HepG2 (cell line): Measurements from ENCODE around the gene SLC12A3. TPM values are rescaled to one million over a fixed set of nuclear protein-coding genes. Genes with fewer than 3 reads are reported as not detected.

Experiments used
- ATAC-seq: fragments of 200-7000 bp; cut with Tn5 transposase; 3 replicates; pipeline ENCODE4 v1.9.1; 2020; ENCODE audit warnings: mild to moderate bottlenecking, moderate library complexity
- BruUV-seq: library from RNA; stranded (reverse); fragments of 400-500 nt; replicated peaks from 2 replicates; lab custom pipeline; 2021; lab: Mats Ljungman, UMichigan
- CTCF ChIA-PET: fragments of 300-600 bp; formaldehyde crosslinking; extraction: SDS; loops from one replicate; lab custom pipeline; 2021; ENCODE audit warnings: low total read pairs, inconsistent platforms, low intra/inter-chr PET ratio; lab: Yijun Ruan, JAX
- POLR2A ChIA-PET: fragments of 350-600 bp; sonication (Branson Sonifier 250); formaldehyde crosslinking; loops from one replicate; lab custom pipeline; 2020; ENCODE audit warnings: antibody characterized with exemption, inconsistent platforms; lab: Yijun Ruan, JAX
- DNase-seq: peaks from one replicate; pipeline ENCODE4 v3.0.0-alpha.2; 2015; ENCODE audit warnings: low spot score
- FAIRE-seq: peaks from 3 replicates; lab custom pipeline; 2011; peaks lifted over from hg19 to GRCh38; lab: Jason Lieb, UNC
- H2AFZ ChIP-seq: one replicate; pipeline ENCODE4 v1.6.1; 2011; ENCODE audit warnings: low read length, inconsistent platforms
- H3K27ac ChIP-seq: fragments of 300-600 bp; 3 replicates; pipeline ENCODE4 v1.8.0; 2011; ENCODE audit warnings: mixed run types, mild to moderate bottlenecking, mixed read lengths, low read length, inconsistent platforms; ENCODE audit not compliant: insufficient read depth; ENCODE audit errors: extremely low read length
- H3K27me3 ChIP-seq, 2 experiments: fragments of 200-600 bp in 1 of 2; 2 replicates in 1 of 2; 3 replicates in 1 of 2; pipeline versions ENCODE4 v1.6.0 to v1.8.0; 2011; ENCODE audit warnings: low read length in 2 of 2, mild to moderate bottlenecking in 2 of 2, moderate library complexity in 2 of 2, inconsistent platforms in 1 of 2; ENCODE audit not compliant: insufficient read depth in 2 of 2, control insufficient read depth in 1 of 2
- H3K36me3 ChIP-seq, 2 experiments: fragments of 200-600 bp in 1 of 2; replicated peaks in 1 of 2; 2 replicates in 1 of 2; 3 replicates in 1 of 2; pipeline versions ENCODE4 v1.5.1 to v1.8.0; 2011; ENCODE audit warnings: low read length in 2 of 2, inconsistent platforms in 1 of 2; ENCODE audit not compliant: insufficient read depth in 2 of 2, control insufficient read depth in 1 of 2
- H3K4me1 ChIP-seq: 2 replicates; pipeline ENCODE4 v1.5.1; 2012; ENCODE audit warnings: low read length, inconsistent platforms; ENCODE audit not compliant: insufficient read depth
- H3K4me2 ChIP-seq: 2 replicates; pipeline ENCODE4 v1.6.0; 2011; ENCODE audit warnings: low read depth, low read length, inconsistent platforms
- H3K4me3 ChIP-seq, 3 experiments: fragments of 200-600 bp in 1 of 3; sonication (generic), shearing (Covaris generic) in 1 of 3; replicated peaks in 1 of 3; 2 replicates each; pipeline ENCODE4 v1.5.1; 2011 to 2016; ENCODE audit warnings: low read length in 3 of 3, inconsistent platforms in 2 of 3, low read depth in 2 of 3, mild to moderate bottlenecking in 2 of 3, control low read depth in 1 of 3, mixed read lengths in 1 of 3; ENCODE audit not compliant: insufficient read depth in 1 of 3
- H3K79me2 ChIP-seq: one replicate; pipeline ENCODE4 v1.6.1; 2011; ENCODE audit warnings: low read length, inconsistent platforms; ENCODE audit not compliant: insufficient read depth
- H3K9ac ChIP-seq: 2 replicates; pipeline ENCODE4 v1.6.0; 2011; ENCODE audit warnings: mild to moderate bottlenecking, low read depth, low read length, inconsistent platforms; ENCODE audit not compliant: insufficient read depth
- H3K9me3 ChIP-seq: 2 replicates; pipeline ENCODE4 v1.5.1; 2012; ENCODE audit warnings: mild to moderate bottlenecking, low read length
- H4K20me1 ChIP-seq: 2 replicates; pipeline ENCODE4 v1.6.0; 2011; ENCODE audit warnings: inconsistent platforms, mild to moderate bottlenecking, low read length, moderate library complexity; ENCODE audit not compliant: insufficient read depth
- ARID4A ChIP-seq: sonication (generic); formaldehyde crosslinking; IDR thresholded peaks from 2 replicates; pipeline ENCODE4 v1.5.0; 2020; ENCODE audit warnings: mild to moderate bottlenecking, missing genetic modification reagents, borderline replicate concordance
- CEBPG ChIP-seq: IDR thresholded peaks from 2 replicates; pipeline ENCODE4 v1.6.1; 2016
- FOXP4 ChIP-seq: sonication (generic); formaldehyde crosslinking; IDR thresholded peaks from 2 replicates; pipeline ENCODE4 v1.4.0; 2020; ENCODE audit warnings: missing genetic modification reagents
- GPN1 ChIP-seq: sonication (generic); formaldehyde crosslinking; IDR thresholded peaks from 2 replicates; pipeline ENCODE4 v1.5.1; 2020; ENCODE audit warnings: missing genetic modification reagents, borderline replicate concordance
- HNF1A ChIP-seq, 2 experiments: sonication (generic) in 1 of 2; formaldehyde crosslinking in 1 of 2; IDR thresholded peaks; 2 replicates each; pipeline versions ENCODE4 v1.4.0 to v1.6.1; 2016 to 2020; ENCODE audit warnings: borderline replicate concordance in 1 of 2, low read depth in 1 of 2, mild to moderate bottlenecking in 1 of 2, missing genetic modification reagents in 1 of 2
- MXI1 ChIP-seq: IDR thresholded peaks from 3 replicates; pipeline ENCODE4 v1.6.1; 2012; ENCODE audit warnings: low read depth, low read length, inconsistent platforms, borderline replicate concordance
- NCOR1 ChIP-seq: fragments of 200-600 bp; sonication (generic); IDR thresholded peaks from 2 replicates; pipeline ENCODE4 v1.7.0; 2017; ENCODE audit warnings: antibody characterized with exemption, low read length, borderline replicate concordance
- UBTF ChIP-seq: sonication (generic); formaldehyde crosslinking; IDR thresholded peaks from 2 replicates; pipeline ENCODE4 v1.4.0; 2020; ENCODE audit warnings: mild to moderate bottlenecking, missing genetic modification reagents
- ZNF124 ChIP-seq: sonication (generic); formaldehyde crosslinking; IDR thresholded peaks from 2 replicates; pipeline ENCODE4 v1.4.0; 2020; ENCODE audit warnings: missing genetic modification reagents
- ZNF549 ChIP-seq: sonication (generic); formaldehyde crosslinking; IDR thresholded peaks from 2 replicates; pipeline ENCODE4 v1.5.0; 2020; ENCODE audit warnings: missing genetic modification reagents
- ZNF678 ChIP-seq: sonication (generic); formaldehyde crosslinking; IDR thresholded peaks from 2 replicates; pipeline ENCODE4 v1.4.0; 2020; ENCODE audit warnings: mild to moderate bottlenecking, missing genetic modification reagents
- WGBS: methylation state at CpG from one replicate; pipeline ENCODE4 v1.1.6; 2017; ENCODE audit warnings: low lambda C conversion rate; 5-methylcytosine and 5-hydroxymethylcytosine counted together
- in situ Hi-C: cut with HindIII; loops from 2 replicates; pipeline ENCODE4 v1.10.0; 2017; ENCODE audit warnings: low pct_unique_long_range_greater_than_20kb; ENCODE audit not compliant: extremely low pct_ligation_motif_present
- intact Hi-C: fragments of 100-400 bp; cut with micrococcal nuclease; formaldehyde crosslinking; loops from one replicate; pipeline ENCODE4 v1.10.0; 2022; ENCODE audit not compliant: unreplicated experiment
- polyA plus RNA-seq, 8 experiments: library from polyadenylated mRNA; depleted of rRNA in 3 of 8; stranded (reverse) in 7 of 8; unstranded in 1 of 8; fragments of >200 nt; fragmentation: Illumina TruSeq in 4 of 8; extraction: Trizol in 4 of 8; gene quantifications; 2 replicates each; pipeline versions ENCODE4 v1.2.1 to v1.2.3, GENCODE V29; 2011 to 2016; ENCODE audit warnings: low read depth in 4 of 8, missing spikeins in 1 of 8, mixed read lengths in 1 of 8; ENCODE audit not compliant: insufficient read depth in 1 of 8
- total RNA-seq, 5 experiments: library from RNA; depleted of rRNA; stranded (reverse); fragments of >200 nt; fragmentation: Illumina TruSeq; extraction: Trizol; gene quantifications; 2 replicates each; pipeline ENCODE4 v1.2.3, GENCODE V29; 2016; ENCODE audit warnings: low read depth in 1 of 5

SLC12A3 gene
- total and polyA plus RNA-seq, 2 of the 13 experiments (the other 11 are each of a cell fraction or from before 2014, with no cell fraction given): 6.2 TPM; not detected in 1

- Histone ChIP-seq H4K20me1 (no peaks in the 10 kb centered on the region), H3K27ac (no peak overlapping the region), H3K9ac (no peak overlapping the region), H3K4me1 (peaks cover 39% of the 10 kb centered on the region), H3K4me3 (no peak overlapping the region), H3K9me3 (no peaks in the 10 kb centered on the region), H3K79me2 (no peaks in the 10 kb centered on the region), H3K27me3 (peaks cover 0 to 26% of the 10 kb centered on the region in 2 experiments; a peak in 2 of 5 replicates), H3K36me3 (no peaks in the 10 kb centered on the region), H2AFZ (no peak overlapping the region), H3K4me2 (no peak overlapping the region)
- WGBS: 39% methylated on average over 5 of the region's 5 CpGs
- no TSS peak for BruUV-seq
- ATAC-seq (no peak), FAIRE-seq (no peak), DNase-seq (no peak)
- ChIA-PET POLR2A (interaction anchor here (1.4 to 4.3 kb wide), 6 partner anchors 9 to 35 kb away, joined by 3 to 57 read pairs (median 8); partner anchors contain the start of gene HERPUD1), CTCF (no interaction called here)
- intact Hi-C loops: no loop called here
- in situ Hi-C loops: no loop called here
- no peak for TF ChIP-seq GPN1
- TF ChIP-seq UBTF (CRISPR knock-in tag): no peak
- no peak for TF ChIP-seq NCOR1
- no peak for TF ChIP-seq MXI1
- TF ChIP-seq CEBPG (CRISPR knock-in tag): no peak
- TF ChIP-seq ARID4A (CRISPR knock-in tag): no peak
- no peak for TF ChIP-seq ZNF549
- no peak for TF ChIP-seq HNF1A (IDR thresholded peaks at IDR 0.05; ENCODE audit: low read depth)
- no peak for TF ChIP-seq HNF1A (CRISPR knock-in tag; IDR thresholded peaks at IDR 0.05; ENCODE audit: borderline replicate concordance)
- no peak for TF ChIP-seq FOXP4 (CRISPR knock-in tag)
- TF ChIP-seq ZNF124 (CRISPR knock-in tag): no peak
- TF ChIP-seq ZNF678 (CRISPR knock-in tag): no peak
These were observed 45.1 kb downstream of the SLC12A3 start for GRCh38 chr16:56910112-56910511.
